Measurements from ENCODE around the gene SNTG2. TPM values are rescaled to one million over a fixed set of nuclear protein-coding genes. Genes with fewer than 3 reads are reported as not detected.

SNTG2 gene
- total RNA-seq, 2 donors from 2014 or later = 0.72 to 1.0 TPM

DNA sequence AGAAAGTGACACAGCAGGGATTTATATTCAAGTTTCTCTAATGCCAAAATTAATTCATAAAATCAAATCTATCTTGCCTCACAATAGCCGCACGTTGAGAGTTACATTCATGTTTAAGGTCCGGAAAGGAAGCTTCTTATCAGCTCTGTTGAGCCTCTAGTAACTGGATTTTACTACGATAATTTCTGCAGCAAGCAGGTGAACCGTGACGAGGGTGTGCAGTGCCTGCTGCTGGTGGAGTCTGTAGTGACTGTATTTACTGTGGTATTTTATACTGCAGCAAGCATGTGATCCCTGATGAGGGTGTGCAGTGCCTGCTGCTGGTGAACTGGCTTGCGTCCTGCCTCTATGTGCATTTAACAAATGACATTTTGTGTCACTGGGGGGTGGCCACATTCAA lies 120.0 kb downstream of the SNTG2 start:
- H3K27ac ChIP-seq = no peak overlapping the region
- H3K27me3 ChIP-seq = no peaks in the 10 kb centered on the region
- H3K36me3 ChIP-seq = no peaks in the 10 kb centered on the region
- H3K9me3 ChIP-seq = no peaks in the 10 kb centered on the region
- no peak for DNase-seq
- H3K9ac ChIP-seq (ENCODE audit: low read depth in 2 of 2, low read length in 2 of 2) = no peak overlapping the region
- H3K4me3 ChIP-seq = no peak overlapping the region
- TF ChIP-seq, protein P1, sequence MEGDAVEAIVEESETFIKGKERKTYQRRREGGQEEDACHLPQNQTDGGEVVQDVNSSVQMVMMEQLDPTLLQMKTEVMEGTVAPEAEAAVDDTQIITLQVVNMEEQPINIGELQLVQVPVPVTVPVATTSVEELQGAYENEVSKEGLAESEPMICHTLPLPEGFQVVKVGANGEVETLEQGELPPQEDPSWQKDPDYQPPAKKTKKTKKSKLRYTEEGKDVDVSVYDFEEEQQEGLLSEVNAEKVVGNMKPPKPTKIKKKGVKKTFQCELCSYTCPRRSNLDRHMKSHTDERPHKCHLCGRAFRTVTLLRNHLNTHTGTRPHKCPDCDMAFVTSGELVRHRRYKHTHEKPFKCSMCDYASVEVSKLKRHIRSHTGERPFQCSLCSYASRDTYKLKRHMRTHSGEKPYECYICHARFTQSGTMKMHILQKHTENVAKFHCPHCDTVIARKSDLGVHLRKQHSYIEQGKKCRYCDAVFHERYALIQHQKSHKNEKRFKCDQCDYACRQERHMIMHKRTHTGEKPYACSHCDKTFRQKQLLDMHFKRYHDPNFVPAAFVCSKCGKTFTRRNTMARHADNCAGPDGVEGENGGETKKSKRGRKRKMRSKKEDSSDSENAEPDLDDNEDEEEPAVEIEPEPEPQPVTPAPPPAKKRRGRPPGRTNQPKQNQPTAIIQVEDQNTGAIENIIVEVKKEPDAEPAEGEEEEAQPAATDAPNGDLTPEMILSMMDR (IDR thresholded peaks at IDR 0.05) = no peak
- intact Hi-C loops (cut with DNase I) = no loop called here
- no peaks in the 10 kb centered on the region for H3K4me1 ChIP-seq

DNA sequence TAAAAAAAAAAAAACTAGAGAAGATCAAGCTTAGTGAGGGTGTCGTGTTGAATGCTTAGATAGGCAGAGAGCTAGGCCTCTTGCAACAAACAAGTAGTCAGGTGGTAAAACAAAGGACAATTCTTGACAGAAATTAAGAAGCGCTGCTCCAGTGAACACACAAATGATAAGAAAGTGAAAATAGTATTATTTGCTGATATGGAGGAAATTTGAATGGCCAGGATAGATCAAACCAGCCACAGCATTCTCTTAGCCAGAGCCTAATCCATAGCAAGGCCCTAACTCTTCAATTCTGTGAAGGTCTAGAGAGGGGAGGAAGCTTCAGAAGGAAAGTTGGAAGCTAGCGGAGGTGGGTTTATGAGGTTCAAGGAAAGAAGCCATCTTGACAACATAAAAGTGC lies 121.0 kb downstream of the SNTG2 start:
- H3K4me3 ChIP-seq = no peak overlapping the region
- DNase-seq = no peak
- H3K9me3 ChIP-seq = no peaks in the 10 kb centered on the region
- no peaks in the 10 kb centered on the region for H3K4me1 ChIP-seq
- no peak overlapping the region for H3K27ac ChIP-seq
- H3K9ac ChIP-seq (ENCODE audit: low read depth in 2 of 2, low read length in 2 of 2) = no peak overlapping the region
- intact Hi-C loops (cut with DNase I) = no loop called here
- TF ChIP-seq, protein P1 (IDR thresholded peaks at IDR 0.05) = no peak
- no peaks in the 10 kb centered on the region for H3K27me3 ChIP-seq
- H3K36me3 ChIP-seq = no peaks in the 10 kb centered on the region

DNA sequence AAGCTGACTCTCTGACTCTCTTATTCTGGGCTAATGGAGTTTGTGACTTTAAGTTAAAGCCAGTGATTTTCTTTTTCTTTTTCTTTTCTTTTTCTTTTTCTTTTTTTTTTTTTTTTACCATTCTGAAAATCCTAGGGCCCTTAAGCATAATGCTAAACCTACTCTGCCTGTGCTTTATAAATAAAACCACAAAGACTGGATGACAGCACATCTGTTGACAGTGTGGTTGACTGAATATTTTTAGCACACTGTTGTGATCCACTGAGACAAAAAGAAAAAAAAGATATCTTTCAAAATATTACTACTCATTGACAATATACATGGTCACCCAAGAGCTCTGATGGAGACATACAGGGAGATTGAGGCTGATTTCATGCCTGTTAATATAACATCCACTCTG lies 121.6 kb downstream of the SNTG2 start:
- Histone ChIP-seq H3K27me3 (no peaks in the 10 kb centered on the region), H3K9me3 (no peaks in the 10 kb centered on the region), H3K4me3 (no peak overlapping the region), H3K9ac (ENCODE audit: low read depth in 2 of 2, low read length in 2 of 2) (no peak overlapping the region), H3K27ac (no peak overlapping the region), H3K36me3 (no peaks in the 10 kb centered on the region), H3K4me1 (no peaks in the 10 kb centered on the region)
- intact Hi-C loops (cut with DNase I) = no loop called here
- no peak for DNase-seq
- TF ChIP-seq, protein P1 (IDR thresholded peaks at IDR 0.05) = no peak

DNA sequence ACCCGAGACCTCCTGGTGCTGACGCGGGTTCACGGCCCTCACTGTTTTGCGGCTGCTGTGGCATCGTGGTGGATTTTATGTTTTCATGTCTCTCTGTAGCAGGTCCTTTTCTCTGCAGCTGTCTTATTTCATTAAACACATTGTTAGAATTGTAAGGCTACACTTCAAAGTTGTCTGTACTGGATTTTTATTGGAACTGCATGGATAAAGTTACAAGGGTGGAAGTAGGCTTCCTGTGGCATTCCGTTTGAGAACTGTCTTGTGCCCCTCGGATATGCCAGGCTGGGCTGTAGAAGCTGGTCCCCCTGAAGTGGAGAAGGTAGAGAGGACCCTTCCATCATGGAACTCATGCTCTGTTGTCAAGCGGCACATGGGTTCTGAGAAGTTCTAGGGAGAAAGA lies 127.3 kb downstream of the SNTG2 start:
- Histone ChIP-seq H3K27me3 (no peaks in the 10 kb centered on the region), H3K4me1 (no peaks in the 10 kb centered on the region)
- TF ChIP-seq, protein P1 (IDR thresholded peaks at IDR 0.05) = no peak

DNA sequence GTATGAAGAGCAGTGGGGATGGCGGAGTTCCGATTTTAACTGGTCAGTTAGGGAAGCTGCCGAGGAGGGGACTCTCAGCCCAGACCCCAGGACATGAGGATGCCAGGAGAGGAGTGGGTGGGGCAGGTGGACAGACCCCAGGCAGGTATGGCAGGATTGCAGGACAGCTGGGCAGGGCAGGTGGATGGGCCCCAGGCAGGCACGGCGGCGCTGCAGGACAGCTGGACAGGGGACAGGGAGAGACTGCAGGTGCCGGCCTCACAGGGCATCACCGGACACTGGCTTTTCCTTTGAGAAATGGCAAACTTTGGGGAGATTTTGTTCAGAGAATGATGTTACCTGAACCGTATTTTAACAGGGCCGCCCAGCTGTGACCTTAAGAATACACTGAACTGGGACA lies 127.7 kb downstream of the SNTG2 start:
- no peak overlapping the region for H3K9ac ChIP-seq (ENCODE audit: low read depth in 2 of 2, low read length in 2 of 2)
- H3K4me3 ChIP-seq = no peak overlapping the region
- H3K27ac ChIP-seq = no peak overlapping the region
- intact Hi-C loops (cut with DNase I) = no loop called here
- H3K36me3 ChIP-seq = no peaks in the 10 kb centered on the region
- no peaks in the 10 kb centered on the region for H3K27me3 ChIP-seq
- no peak for DNase-seq
- H3K9me3 ChIP-seq = no peaks in the 10 kb centered on the region
- no peaks in the 10 kb centered on the region for H3K4me1 ChIP-seq
- TF ChIP-seq, protein P1 (IDR thresholded peaks at IDR 0.05) = no peak

More for the DNA sequence above, 127.3 kb downstream of the SNTG2 start:
- H3K4me3 ChIP-seq = no peak overlapping the region
- intact Hi-C loops (cut with DNase I) = no loop called here
- no peak for DNase-seq
- H3K9ac ChIP-seq (ENCODE audit: low read depth in 2 of 2, low read length in 2 of 2) = no peak overlapping the region
- no peaks in the 10 kb centered on the region for H3K36me3 ChIP-seq
- no peak overlapping the region for H3K27ac ChIP-seq
- no peaks in the 10 kb centered on the region for H3K9me3 ChIP-seq
